Left ventricle myocardium inferior (tissue), 1 donor: ENCODE measurements around the gene GRID1. TPM values are rescaled to one million over a fixed set of nuclear protein-coding genes. Genes with fewer than 3 reads are reported as not detected.
A peak's percentile ranks its signal among the peaks of the same experiment; 100 is the strongest.

Experiments
- DNase-seq: peaks from one replicate; pipeline ENCODE4 v3.0.0-alpha.2; 2020
- H3K27ac ChIP-seq: fragments of 200-600 bp; replicated peaks from 2 replicates; pipeline ENCODE4 v1.8.0; 2021
- H3K27me3 ChIP-seq: fragments of 200-600 bp; 2 replicates; pipeline ENCODE4 v1.8.0; 2021; ENCODE audit warnings: low read depth
- H3K36me3 ChIP-seq: fragments of 200-600 bp; 2 replicates; pipeline ENCODE4 v1.8.0; 2021
- H3K4me1 ChIP-seq: fragments of 200-600 bp; 2 replicates; pipeline ENCODE4 v1.8.0; 2021
- H3K4me3 ChIP-seq: fragments of 200-600 bp; 2 replicates; pipeline ENCODE4 v1.8.0; 2021; ENCODE audit warnings: mild to moderate bottlenecking, moderate library complexity
- H3K9me3 ChIP-seq: fragments of 200-600 bp; replicated peaks from 2 replicates; pipeline ENCODE4 v1.8.0; 2021
- intact Hi-C: fragments of 100-400 bp; cut with micrococcal nuclease; formaldehyde crosslinking; loops from one replicate; pipeline ENCODE4 v1.11.0; 2022
- total RNA-seq: library from RNA; stranded (reverse); fragmentation: NEBNext Ultra II Directional; extraction: Animal tissue kit (Norgen Biotek cat#: 25700); gene quantifications from one replicate; pipeline ENCODE4 v1.2.1, GENCODE V29; 2021
- TF ChIP-seq, protein P1 (sequence below): fragments of 200-600 bp; IDR thresholded peaks from 2 replicates; pipeline ENCODE4 v1.8.0; 2021; ENCODE audit warnings: antibody characterized with exemption, mild to moderate bottlenecking, borderline replicate concordance
- donor health status: DM: no; HTN: yes; CAD: no; lungs with severe emphysema.

GRID1 gene
- total RNA-seq, 1 donor from 2014 or later, result 1.6 TPM

DNA sequence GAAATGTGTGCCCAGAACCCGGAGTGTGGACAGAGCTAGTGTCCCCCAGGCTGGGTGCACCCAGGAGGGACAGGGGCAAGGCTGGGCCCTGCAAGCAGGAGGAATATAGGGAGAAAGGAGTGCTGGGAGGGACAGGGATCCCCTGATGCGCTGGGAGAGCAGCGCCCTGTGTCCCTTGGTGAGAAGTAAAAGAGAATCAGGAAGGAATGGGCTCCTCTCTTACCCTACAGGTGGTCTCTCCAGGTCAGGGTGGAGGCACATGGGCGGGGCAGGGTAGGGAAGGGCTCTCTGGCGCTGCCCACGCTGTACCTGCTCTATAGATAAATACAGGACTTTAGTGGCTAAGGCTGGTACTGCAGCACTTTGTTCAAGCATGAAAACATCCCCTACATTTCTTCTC is 753.8 kb downstream of the GRID1 start:
- TF ChIP-seq, protein P1, sequence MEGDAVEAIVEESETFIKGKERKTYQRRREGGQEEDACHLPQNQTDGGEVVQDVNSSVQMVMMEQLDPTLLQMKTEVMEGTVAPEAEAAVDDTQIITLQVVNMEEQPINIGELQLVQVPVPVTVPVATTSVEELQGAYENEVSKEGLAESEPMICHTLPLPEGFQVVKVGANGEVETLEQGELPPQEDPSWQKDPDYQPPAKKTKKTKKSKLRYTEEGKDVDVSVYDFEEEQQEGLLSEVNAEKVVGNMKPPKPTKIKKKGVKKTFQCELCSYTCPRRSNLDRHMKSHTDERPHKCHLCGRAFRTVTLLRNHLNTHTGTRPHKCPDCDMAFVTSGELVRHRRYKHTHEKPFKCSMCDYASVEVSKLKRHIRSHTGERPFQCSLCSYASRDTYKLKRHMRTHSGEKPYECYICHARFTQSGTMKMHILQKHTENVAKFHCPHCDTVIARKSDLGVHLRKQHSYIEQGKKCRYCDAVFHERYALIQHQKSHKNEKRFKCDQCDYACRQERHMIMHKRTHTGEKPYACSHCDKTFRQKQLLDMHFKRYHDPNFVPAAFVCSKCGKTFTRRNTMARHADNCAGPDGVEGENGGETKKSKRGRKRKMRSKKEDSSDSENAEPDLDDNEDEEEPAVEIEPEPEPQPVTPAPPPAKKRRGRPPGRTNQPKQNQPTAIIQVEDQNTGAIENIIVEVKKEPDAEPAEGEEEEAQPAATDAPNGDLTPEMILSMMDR, result peak; percentile 21
- intact Hi-C loops, result no loop called here
- no peaks in the 10 kb centered on the region for H3K9me3 ChIP-seq
- H3K4me3 ChIP-seq, result no peak overlapping the region
- DNase-seq, result no peak
- no peaks in the 10 kb centered on the region for H3K36me3 ChIP-seq
- H3K27ac ChIP-seq, result no peak overlapping the region
- H3K27me3 ChIP-seq, result peaks cover 13% of the 10 kb centered on the region
- H3K4me1 ChIP-seq, result no peaks in the 10 kb centered on the region

DNA sequence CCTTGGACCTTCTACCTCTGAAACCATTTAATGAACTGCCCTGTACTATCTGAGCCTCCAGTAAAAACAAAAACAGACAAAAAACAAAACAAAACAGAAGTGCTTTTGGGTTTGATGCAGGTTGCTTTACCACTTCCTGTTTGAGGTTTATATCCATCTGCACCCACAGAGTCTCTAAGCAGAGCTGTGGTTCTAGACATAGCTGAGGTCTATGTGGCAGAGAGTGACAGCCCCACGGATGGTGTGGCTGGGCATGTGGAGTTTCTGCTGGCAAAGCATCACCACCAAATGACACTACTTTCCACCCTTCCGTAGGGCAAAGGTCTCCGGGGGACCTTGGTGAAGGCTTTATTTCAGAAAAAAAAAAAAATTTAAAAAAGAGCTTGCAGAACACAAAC is 754.2 kb downstream of the GRID1 start:
- DNase-seq, result no peak
- H3K4me3 ChIP-seq, result no peak overlapping the region
- no peak overlapping the region for H3K27ac ChIP-seq
- no peaks in the 10 kb centered on the region for H3K4me1 ChIP-seq
- peaks cover 13% of the 10 kb centered on the region for H3K27me3 ChIP-seq
- TF ChIP-seq, protein P1, result no peak
- intact Hi-C loops, result no loop called here
- no peaks in the 10 kb centered on the region for H3K9me3 ChIP-seq
- no peaks in the 10 kb centered on the region for H3K36me3 ChIP-seq

DNA sequence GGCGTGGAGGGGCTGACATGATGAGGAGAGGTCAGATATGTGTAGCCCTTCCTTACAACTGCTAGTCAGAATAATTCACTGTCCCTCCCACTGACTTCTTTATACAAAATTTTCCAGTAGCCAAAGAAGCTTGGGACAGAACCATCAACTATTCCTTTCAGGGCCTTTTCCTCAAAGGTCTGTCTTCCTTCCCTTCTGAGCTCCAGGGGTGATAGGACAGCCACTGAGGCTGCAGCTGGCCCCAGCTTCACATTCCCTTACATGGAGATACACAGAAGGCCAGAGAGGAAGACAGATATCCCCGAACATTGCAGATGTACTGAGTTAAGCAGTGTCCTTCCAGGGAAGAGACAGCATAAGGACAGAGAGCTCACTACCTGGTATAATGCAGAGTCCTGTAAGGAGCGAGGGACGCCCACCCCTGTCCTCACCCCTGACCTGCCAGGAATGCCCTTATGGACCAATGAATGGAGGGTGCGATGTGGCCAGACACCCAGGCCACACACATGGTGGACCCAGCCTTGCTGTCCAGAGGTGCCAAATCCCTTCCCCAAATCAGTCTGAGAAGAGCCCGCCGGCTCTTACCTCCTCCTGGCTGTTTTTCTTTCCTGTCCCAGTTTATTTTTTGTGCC is 754.7 kb downstream of the GRID1 start:
- no peak for DNase-seq
- Histone ChIP-seq H3K36me3 (no peaks in the 10 kb centered on the region), H3K27me3 (peaks cover 13% of the 10 kb centered on the region), H3K4me1 (no peaks in the 10 kb centered on the region), H3K27ac (no peak overlapping the region), H3K4me3 (no peak overlapping the region), H3K9me3 (no peaks in the 10 kb centered on the region)
- TF ChIP-seq, protein P1, result no peak
- intact Hi-C loops, result no loop called here

DNA sequence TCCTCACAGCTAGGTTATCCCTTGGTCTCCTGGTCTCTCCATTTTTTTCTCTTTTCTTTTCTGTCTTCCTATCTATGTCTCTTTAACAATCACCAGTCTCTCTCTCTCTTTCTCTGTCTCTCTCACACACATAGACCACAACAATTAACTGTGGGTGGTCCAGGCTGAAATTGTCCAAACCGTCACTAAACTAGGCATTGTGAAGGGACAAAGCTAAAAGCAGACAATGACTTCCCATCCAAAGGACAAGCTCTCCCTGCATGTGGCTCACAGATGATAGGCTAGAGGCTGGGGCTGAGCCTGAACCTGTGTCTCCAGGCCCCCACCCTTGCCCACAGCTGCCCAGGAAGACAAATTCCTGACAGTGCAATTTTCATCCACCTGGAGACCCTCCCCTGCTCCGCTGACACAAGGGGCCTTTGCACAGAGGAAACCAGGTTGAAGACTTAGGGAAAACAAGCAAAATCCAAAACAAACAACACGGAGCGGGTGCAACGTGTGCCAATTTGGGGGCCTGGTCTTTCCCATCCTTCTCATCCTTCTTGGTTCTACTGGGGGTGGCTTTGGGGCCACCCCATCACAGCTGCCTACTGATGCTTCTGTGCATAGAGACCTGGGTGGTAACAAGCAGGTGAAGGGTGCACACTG is 755.4 kb downstream of the GRID1 start:
- Histone ChIP-seq H3K4me3 (no peak overlapping the region), H3K27ac (no peak overlapping the region)

DNA sequence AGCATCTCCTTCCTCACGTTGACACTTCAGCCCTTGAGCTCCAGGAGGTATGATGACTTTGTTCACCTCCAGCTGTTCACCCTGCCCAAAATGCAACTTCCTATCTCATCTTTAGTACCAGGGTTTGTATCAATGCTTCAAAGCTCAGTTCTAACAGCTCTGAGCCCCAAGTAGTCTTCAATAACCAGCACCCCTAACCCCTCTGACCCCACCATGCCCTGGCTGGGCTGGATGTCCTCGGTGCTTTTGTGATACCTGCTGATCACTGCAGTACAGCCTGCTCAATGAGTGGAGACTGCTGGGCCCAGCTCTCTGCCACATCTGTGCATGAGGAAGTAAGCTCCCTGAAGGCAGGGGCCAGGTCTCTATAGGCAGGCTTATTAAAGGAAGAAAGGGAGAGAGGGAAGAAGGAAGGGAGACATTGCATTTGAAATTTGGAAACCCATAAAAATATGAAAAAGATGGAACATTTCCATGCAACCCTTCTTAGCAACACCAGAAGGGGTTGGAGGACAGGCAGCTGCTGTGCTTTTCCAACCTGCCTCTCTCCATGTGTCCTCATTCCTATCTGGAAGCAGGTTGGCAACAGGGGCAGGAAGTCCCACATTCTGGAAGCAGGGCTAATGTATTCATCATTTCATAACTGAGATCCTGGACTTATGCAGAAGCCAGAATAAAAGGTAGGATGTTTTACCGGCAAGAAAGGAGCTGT is 756.1 kb downstream of the GRID1 start:
- Histone ChIP-seq H3K9me3 (no peaks in the 10 kb centered on the region), H3K4me1 (no peaks in the 10 kb centered on the region), H3K27ac (no peak overlapping the region), H3K36me3 (no peaks in the 10 kb centered on the region), H3K27me3 (peaks cover 13% of the 10 kb centered on the region), H3K4me3 (no peak overlapping the region)
- TF ChIP-seq, protein P1, result no peak
- intact Hi-C loops, result no loop called here
- DNase-seq, result no peak

More for the DNA sequence above, 755.4 kb downstream of the GRID1 start:
- Histone ChIP-seq H3K36me3 (no peaks in the 10 kb centered on the region), H3K27me3 (peaks cover 13% of the 10 kb centered on the region), H3K4me1 (no peaks in the 10 kb centered on the region), H3K9me3 (no peaks in the 10 kb centered on the region)
- intact Hi-C loops, result no loop called here
- TF ChIP-seq, protein P1, result no peak
- DNase-seq, result no peak
